Hematopoietic multipotent progenitor cell treated with erythropoietin and hydrocortisone succinate and interleukin-3 and kit ligand, for 8 days (in vitro differentiated cells): ENCODE measurements around the gene GABBR1.

Source experiments
- DNase-seq: peaks from one replicate; pipeline ENCODE4 v3.0.0-alpha.2; 2015

The GABBR1 gene

GRCh38 chr6:29652198-29652584, 19.2 kb upstream of the GABBR1 start:
- no peak for DNase-seq

- peak; percentile 41 for DNase-seq
Measured at GRCh38 chr6:29651413-29652197, 18.6 kb upstream of the GABBR1 start.

- peak; percentile 99 for DNase-seq
Measured at GRCh38 chr6:29649701-29650673, 17.0 kb upstream of the GABBR1 start.

GRCh38 chr6:29647927-29648642, 15.1 kb upstream of the GABBR1 start:
- DNase-seq = peak; percentile 50

- DNase-seq = peak; percentile 63
Measured at GRCh38 chr6:29641430-29642148, 8.6 kb upstream of the GABBR1 start.

- no peak for DNase-seq
Measured at GRCh38 chr6:29637247-29637646, 4.3 kb upstream of the GABBR1 start.

- DNase-seq = no peak
Measured at GRCh38 chr6:29633534-29633905, 537 bp upstream of the GABBR1 start.

GRCh38 chr6:29631860-29632731, 887 bp downstream of the GABBR1 start:
- DNase-seq = no peak

GRCh38 chr6:29631209-29631810, 1.7 kb downstream of the GABBR1 start:
- DNase-seq = no peak

- no peak for DNase-seq
Measured at GRCh38 chr6:29630315-29630714, 2.7 kb downstream of the GABBR1 start.

GRCh38 chr6:29629571-29629970, 3.4 kb downstream of the GABBR1 start:
- no peak for DNase-seq

- DNase-seq = peak; percentile 33
Measured at GRCh38 chr6:29628419-29629281, 4.3 kb downstream of the GABBR1 start.

- DNase-seq = no peak
Measured at GRCh38 chr6:29627755-29628418, 5.1 kb downstream of the GABBR1 start.

GRCh38 chr6:29626948-29627754, 5.8 kb downstream of the GABBR1 start:
- DNase-seq = no peak

GRCh38 chr6:29625337-29625930, 7.5 kb downstream of the GABBR1 start:
- DNase-seq = no peak

GRCh38 chr6:29624520-29624961, 8.4 kb downstream of the GABBR1 start:
- no peak for DNase-seq

GRCh38 chr6:29620630-29621029, 12.4 kb downstream of the GABBR1 start:
- DNase-seq = no peak

- DNase-seq = no peak
Measured at GRCh38 chr6:29619578-29620160, 13.3 kb downstream of the GABBR1 start.
